ENCODE data around the gene POLR3GL.

DNA sequence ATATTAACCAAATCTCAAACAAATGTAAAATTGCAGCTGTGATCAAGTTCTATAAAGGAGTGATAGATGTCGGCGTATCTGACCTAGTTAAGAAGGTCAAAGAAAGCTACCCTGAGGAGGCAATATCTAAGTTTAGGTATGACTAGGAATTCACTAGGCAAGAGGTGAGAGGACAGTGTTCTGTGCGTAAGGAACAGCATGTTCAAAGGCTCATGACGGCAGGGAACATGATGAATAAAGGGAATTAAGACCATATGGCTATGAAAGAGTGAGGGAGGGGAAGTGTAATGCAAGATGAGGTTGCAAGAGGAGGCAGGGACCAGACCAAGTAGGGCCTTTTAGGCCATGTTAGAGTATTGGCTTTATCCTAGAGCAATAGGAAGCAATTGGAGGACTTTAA, 15.3 kb upstream of the POLR3GL start:
- TF ChIP-seq EZH2phosphoT487 (IDR thresholded peaks at IDR 0.05; ENCODE audit: unreplicated experiment) = no peak
- TF ChIP-seq, protein P1, sequence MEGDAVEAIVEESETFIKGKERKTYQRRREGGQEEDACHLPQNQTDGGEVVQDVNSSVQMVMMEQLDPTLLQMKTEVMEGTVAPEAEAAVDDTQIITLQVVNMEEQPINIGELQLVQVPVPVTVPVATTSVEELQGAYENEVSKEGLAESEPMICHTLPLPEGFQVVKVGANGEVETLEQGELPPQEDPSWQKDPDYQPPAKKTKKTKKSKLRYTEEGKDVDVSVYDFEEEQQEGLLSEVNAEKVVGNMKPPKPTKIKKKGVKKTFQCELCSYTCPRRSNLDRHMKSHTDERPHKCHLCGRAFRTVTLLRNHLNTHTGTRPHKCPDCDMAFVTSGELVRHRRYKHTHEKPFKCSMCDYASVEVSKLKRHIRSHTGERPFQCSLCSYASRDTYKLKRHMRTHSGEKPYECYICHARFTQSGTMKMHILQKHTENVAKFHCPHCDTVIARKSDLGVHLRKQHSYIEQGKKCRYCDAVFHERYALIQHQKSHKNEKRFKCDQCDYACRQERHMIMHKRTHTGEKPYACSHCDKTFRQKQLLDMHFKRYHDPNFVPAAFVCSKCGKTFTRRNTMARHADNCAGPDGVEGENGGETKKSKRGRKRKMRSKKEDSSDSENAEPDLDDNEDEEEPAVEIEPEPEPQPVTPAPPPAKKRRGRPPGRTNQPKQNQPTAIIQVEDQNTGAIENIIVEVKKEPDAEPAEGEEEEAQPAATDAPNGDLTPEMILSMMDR (conservative IDR thresholded peaks at IDR 0.05; ENCODE audit: low read depth in 2 of 2) = no peak
- TF ChIP-seq, protein P2, sequence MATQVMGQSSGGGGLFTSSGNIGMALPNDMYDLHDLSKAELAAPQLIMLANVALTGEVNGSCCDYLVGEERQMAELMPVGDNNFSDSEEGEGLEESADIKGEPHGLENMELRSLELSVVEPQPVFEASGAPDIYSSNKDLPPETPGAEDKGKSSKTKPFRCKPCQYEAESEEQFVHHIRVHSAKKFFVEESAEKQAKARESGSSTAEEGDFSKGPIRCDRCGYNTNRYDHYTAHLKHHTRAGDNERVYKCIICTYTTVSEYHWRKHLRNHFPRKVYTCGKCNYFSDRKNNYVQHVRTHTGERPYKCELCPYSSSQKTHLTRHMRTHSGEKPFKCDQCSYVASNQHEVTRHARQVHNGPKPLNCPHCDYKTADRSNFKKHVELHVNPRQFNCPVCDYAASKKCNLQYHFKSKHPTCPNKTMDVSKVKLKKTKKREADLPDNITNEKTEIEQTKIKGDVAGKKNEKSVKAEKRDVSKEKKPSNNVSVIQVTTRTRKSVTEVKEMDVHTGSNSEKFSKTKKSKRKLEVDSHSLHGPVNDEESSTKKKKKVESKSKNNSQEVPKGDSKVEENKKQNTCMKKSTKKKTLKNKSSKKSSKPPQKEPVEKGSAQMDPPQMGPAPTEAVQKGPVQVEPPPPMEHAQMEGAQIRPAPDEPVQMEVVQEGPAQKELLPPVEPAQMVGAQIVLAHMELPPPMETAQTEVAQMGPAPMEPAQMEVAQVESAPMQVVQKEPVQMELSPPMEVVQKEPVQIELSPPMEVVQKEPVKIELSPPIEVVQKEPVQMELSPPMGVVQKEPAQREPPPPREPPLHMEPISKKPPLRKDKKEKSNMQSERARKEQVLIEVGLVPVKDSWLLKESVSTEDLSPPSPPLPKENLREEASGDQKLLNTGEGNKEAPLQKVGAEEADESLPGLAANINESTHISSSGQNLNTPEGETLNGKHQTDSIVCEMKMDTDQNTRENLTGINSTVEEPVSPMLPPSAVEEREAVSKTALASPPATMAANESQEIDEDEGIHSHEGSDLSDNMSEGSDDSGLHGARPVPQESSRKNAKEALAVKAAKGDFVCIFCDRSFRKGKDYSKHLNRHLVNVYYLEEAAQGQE (IDR thresholded peaks at IDR 0.05; ENCODE audit: unreplicated experiment) = no peak
